MCF 10A (cell line): ENCODE data around the gene HSD17B13. TPM values are rescaled to one million over a fixed set of nuclear protein-coding genes. Genes with fewer than 3 reads are reported as not detected.
A peak's percentile ranks its signal among the peaks of the same experiment; 100 is the strongest.

Source experiments
- BruUV-seq: library from RNA; stranded (reverse); fragments of 400-500 nt; replicated peaks from 2 replicates; lab custom pipeline; 2021; lab: Mats Ljungman, UMichigan
- CTCF ChIA-PET: fragments of 300-600 bp; sonication (Branson Sonifier 250); formaldehyde crosslinking; extraction: SDS; loops from one replicate; lab custom pipeline; 2021; ENCODE audit warnings: antibody characterized with exemption, inconsistent platforms; lab: Yijun Ruan, JAX
- POLR2A ChIA-PET: fragments of 300-600, 350-650 bp; sonication (Branson Sonifier 250); formaldehyde crosslinking; extraction: SDS; loops from one replicate; lab custom pipeline; 2020; ENCODE audit warnings: antibody characterized with exemption, inconsistent platforms; lab: Yijun Ruan, JAX
- DNase-seq: peaks from one replicate; pipeline ENCODE4 v3.0.0-alpha.2; 2018; ENCODE audit not compliant: unreplicated experiment
- H3K27ac Mint-ChIP-seq: one replicate; pipeline ENCODE4 v1.8.0; 2022; ENCODE audit warnings: mild to moderate bottlenecking, low read depth, mixed read lengths; ENCODE audit not compliant: unreplicated experiment
- H3K27me3 Mint-ChIP-seq: one replicate; pipeline ENCODE4 v1.8.0; 2022; ENCODE audit warnings: mixed read lengths; ENCODE audit not compliant: insufficient read depth, unreplicated experiment
- H3K36me3 Mint-ChIP-seq: one replicate; pipeline ENCODE4 v1.8.0; 2022; ENCODE audit warnings: mild to moderate bottlenecking, moderate library complexity, mixed read lengths; ENCODE audit not compliant: insufficient read depth, unreplicated experiment
- H3K4me1 Mint-ChIP-seq: one replicate; pipeline ENCODE4 v1.8.0; 2022; ENCODE audit warnings: mixed read lengths; ENCODE audit not compliant: insufficient read depth, unreplicated experiment
- H3K4me3 Mint-ChIP-seq: one replicate; pipeline ENCODE4 v1.8.0; 2022; ENCODE audit warnings: mild to moderate bottlenecking, moderate library complexity, mixed read lengths; ENCODE audit not compliant: unreplicated experiment
- H3K9me3 Mint-ChIP-seq: one replicate; pipeline ENCODE4 v1.8.0; 2022; ENCODE audit warnings: mixed read lengths; ENCODE audit not compliant: unreplicated experiment
- CTCF ChIP-seq: fragments of 200-600 bp; IDR thresholded peaks from one replicate; pipeline ENCODE4 v1.8.0; 2022; ENCODE audit warnings: antibody characterized with exemption, mild to moderate bottlenecking; ENCODE audit not compliant: unreplicated experiment
- intact Hi-C: fragments of 100-400 bp; cut with micrococcal nuclease; formaldehyde crosslinking; loops from 2 replicates; pipeline ENCODE4 v1.14.1; 2022
- total RNA-seq: library from RNA; stranded (reverse); gene quantifications from 2 replicates; pipeline ENCODE4 v1.2.3, GENCODE V29; 2022

HSD17B13 gene
- total RNA-seq, 1 experiment from 2014 or later, result not detected

- no peaks in the 10 kb centered on the region for H3K36me3 Mint-ChIP-seq
- H3K9me3 Mint-ChIP-seq, result no peaks in the 10 kb centered on the region
- DNase-seq, result no peak
- H3K27ac Mint-ChIP-seq, result no peak overlapping the region
- intact Hi-C loops, result no loop called here
- no TSS peak for BruUV-seq
- TF ChIP-seq CTCF, result no peak
- H3K4me3 Mint-ChIP-seq, result no peak overlapping the region
- ChIA-PET POLR2A (no interaction called here), CTCF (interaction anchor here (0.9 to 1.1 kb wide), 2 partner anchors 11 to 33 kb away, joined by 3 to 4 read pairs; no protein-coding TSS in a partner anchor)
- H3K27me3 Mint-ChIP-seq, result no peaks in the 10 kb centered on the region
- H3K4me1 Mint-ChIP-seq, result no peaks in the 10 kb centered on the region
These were observed 11.9 kb downstream of the HSD17B13 start for GRCh38 chr4:87310691-87311335.

- ChIA-PET CTCF (interaction anchor here (0.6 to 1.1 kb wide), 3 partner anchors 32 to 216 kb away, joined by 3 to 4 read pairs (median 3); no protein-coding TSS in a partner anchor), POLR2A (no interaction called here)
- DNase-seq, result no peak
- intact Hi-C loops, result no loop called here
- no TSS peak for BruUV-seq
- Mint-ChIP-seq H3K27me3 (no peaks in the 10 kb centered on the region), H3K9me3 (no peaks in the 10 kb centered on the region), H3K36me3 (no peaks in the 10 kb centered on the region), H3K4me1 (peaks cover under 1% of the 10 kb centered on the region), H3K4me3 (no peak overlapping the region), H3K27ac (no peak overlapping the region)
- TF ChIP-seq CTCF, result no peak
These were observed 13.1 kb downstream of the HSD17B13 start for GRCh38 chr4:87309625-87310024.

- POLR2A ChIA-PET, result no interaction called here
- Mint-ChIP-seq H3K36me3 (no peaks in the 10 kb centered on the region), H3K27me3 (no peaks in the 10 kb centered on the region), H3K27ac (no peak overlapping the region), H3K4me3 (no peak overlapping the region), H3K4me1 (peaks cover 5% of the 10 kb centered on the region), H3K9me3 (no peaks in the 10 kb centered on the region)
- intact Hi-C loops, result no loop called here
- no peak for TF ChIP-seq CTCF
- CTCF ChIA-PET, result interaction anchor here (1.0 kb wide), 1 partner anchor 47 kb away, joined by 3 read pairs; no protein-coding TSS in a partner anchor
- DNase-seq, result no peak
- BruUV-seq, result no TSS peak
These were observed 16.6 kb downstream of the HSD17B13 start for GRCh38 chr4:87306056-87306455.

- no peaks in the 10 kb centered on the region for H3K9me3 Mint-ChIP-seq
- DNase-seq, result no peak
- TF ChIP-seq CTCF, result no peak
- no peaks in the 10 kb centered on the region for H3K27me3 Mint-ChIP-seq
- CTCF ChIA-PET, result interaction anchor here (1.0 kb wide), 1 partner anchor 48 kb away, joined by 3 read pairs; no protein-coding TSS in a partner anchor
- POLR2A ChIA-PET, result no interaction called here
- no peaks in the 10 kb centered on the region for H3K36me3 Mint-ChIP-seq
- H3K4me3 Mint-ChIP-seq, result no peak overlapping the region
- intact Hi-C loops, result no loop called here
- BruUV-seq, result no TSS peak
- H3K4me1 Mint-ChIP-seq, result peaks cover 5% of the 10 kb centered on the region
- peak overlapping the region; percentile 79 for H3K27ac Mint-ChIP-seq
These were observed 17.1 kb downstream of the HSD17B13 start for GRCh38 chr4:87305562-87305961.
